ENCODE data around the gene KIDINS220. TPM values are rescaled to one million over a fixed set of nuclear protein-coding genes. Genes with fewer than 3 reads are reported as not detected.
A peak's percentile ranks its signal among the peaks of the same experiment; 100 is the strongest.

The KIDINS220 gene
- total RNA-seq, 1 donor from 2014 or later, result 60.0 TPM

GRCh38 chr2:8821276-8822217 is 15.9 kb downstream of the KIDINS220 start:
- peaks cover 42% of the 10 kb centered on the region for H3K36me3 ChIP-seq
- peak; percentile 41 for DNase-seq

GRCh38 chr2:8819948-8820347 is 17.5 kb downstream of the KIDINS220 start:
- Histone ChIP-seq H3K4me1 (peaks cover 40% of the 10 kb centered on the region), H3K27me3 (ENCODE audit: low read depth) (no peaks in the 10 kb centered on the region), H3K4me3 (no peak overlapping the region), H3K9me3 (replicated peaks) (no peaks in the 10 kb centered on the region), H3K27ac (replicated peaks) (peak overlapping the region; percentile 70), H3K36me3 (peaks cover 42% of the 10 kb centered on the region)
- no peak for DNase-seq
- no peak for TF ChIP-seq CTCF (IDR thresholded peaks at IDR 0.05; ENCODE audit: borderline replicate concordance)
- intact Hi-C loops (cut with micrococcal nuclease), result no loop called here

More at GRCh38 chr2:8821276-8822217, 15.9 kb downstream of the KIDINS220 start:
- Histone ChIP-seq H3K27me3 (ENCODE audit: low read depth) (no peaks in the 10 kb centered on the region), H3K9me3 (replicated peaks) (no peaks in the 10 kb centered on the region), H3K27ac (replicated peaks) (peak overlapping the region; percentile 70), H3K4me1 (peaks cover 40% of the 10 kb centered on the region), H3K4me3 (no peak overlapping the region)
- TF ChIP-seq CTCF (IDR thresholded peaks at IDR 0.05; ENCODE audit: borderline replicate concordance), result no peak
- intact Hi-C loops (cut with micrococcal nuclease), result no loop called here

- Histone ChIP-seq H3K36me3 (peaks cover 41% of the 10 kb centered on the region), H3K27ac (replicated peaks) (peak overlapping the region; percentile 70), H3K27me3 (ENCODE audit: low read depth) (no peaks in the 10 kb centered on the region), H3K4me3 (no peak overlapping the region), H3K9me3 (replicated peaks) (no peaks in the 10 kb centered on the region), H3K4me1 (peaks cover 40% of the 10 kb centered on the region)
- DNase-seq, result no peak
- intact Hi-C loops (cut with micrococcal nuclease), result no loop called here
- TF ChIP-seq CTCF (IDR thresholded peaks at IDR 0.05; ENCODE audit: borderline replicate concordance), result no peak
These were observed 18.2 kb downstream of the KIDINS220 start for GRCh38 chr2:8819194-8819593.

- Histone ChIP-seq H3K27me3 (ENCODE audit: low read depth) (no peaks in the 10 kb centered on the region), H3K9me3 (replicated peaks) (no peaks in the 10 kb centered on the region), H3K27ac (replicated peaks) (no peak overlapping the region), H3K36me3 (peaks cover 57% of the 10 kb centered on the region), H3K4me1 (peaks cover 32% of the 10 kb centered on the region), H3K4me3 (no peak overlapping the region)
- no peak for DNase-seq
- no peak for TF ChIP-seq CTCF (IDR thresholded peaks at IDR 0.05; ENCODE audit: borderline replicate concordance)
- intact Hi-C loops (cut with micrococcal nuclease), result no loop called here
These were observed 20.2 kb downstream of the KIDINS220 start for GRCh38 chr2:8817221-8817620.

- Histone ChIP-seq H3K4me1 (peaks cover 65% of the 10 kb centered on the region), H3K9me3 (replicated peaks) (no peaks in the 10 kb centered on the region), H3K36me3 (peaks cover 63% of the 10 kb centered on the region), H3K27me3 (ENCODE audit: low read depth) (no peaks in the 10 kb centered on the region), H3K27ac (replicated peaks) (peak overlapping the region; percentile 84), H3K4me3 (no peak overlapping the region)
- no peak for DNase-seq
- intact Hi-C loops (cut with micrococcal nuclease), result no loop called here
- TF ChIP-seq CTCF (IDR thresholded peaks at IDR 0.05; ENCODE audit: borderline replicate concordance), result no peak
These were observed 30.3 kb downstream of the KIDINS220 start for GRCh38 chr2:8806885-8807704.

Data from left ventricle myocardium inferior (tissue), 1 donor.